Colonic mucosa (tissue), 4 donors: Measurements from ENCODE around the gene TOLLIP. TPM values are rescaled to one million over a fixed set of nuclear protein-coding genes. Genes with fewer than 3 reads are reported as not detected.

ENCODE experiments used
- DNase-seq: peaks from one replicate; pipeline ENCODE4 v3.0.0-alpha.2; 2020
- H3K27ac ChIP-seq: fragments of 200-600 bp; one replicate; pipeline ENCODE4 v1.8.0; 2021
- H3K27me3 ChIP-seq: fragments of 200-600 bp; one replicate; pipeline ENCODE4 v1.8.0; 2021
- H3K36me3 ChIP-seq: fragments of 200-600 bp; one replicate; pipeline ENCODE4 v1.8.0; 2021
- H3K4me1 ChIP-seq: fragments of 200-600 bp; one replicate; pipeline ENCODE4 v1.8.0; 2021; ENCODE audit warnings: mild to moderate bottlenecking
- H3K4me3 ChIP-seq: fragments of 200-600 bp; one replicate; pipeline ENCODE4 v1.8.0; 2021
- H3K9ac ChIP-seq, 2 donors: one replicate each; pipeline ENCODE4 v1.7.0; 2013; ENCODE audit warnings: control low read depth in 2 of 2, low read depth in 2 of 2, low read length in 2 of 2
- H3K9me3 ChIP-seq: fragments of 200-600 bp; one replicate; pipeline ENCODE4 v1.8.0; 2021
- intact Hi-C: fragments of 100-400 bp; cut with DNase I; formaldehyde crosslinking; loops from one replicate; pipeline ENCODE4 v1.14.1; 2022
- total RNA-seq, 2 donors: library from RNA; stranded (reverse); fragmentation: NEBNext Ultra II Directional in 1 of 2; extraction: Animal tissue kit (Norgen Biotek cat#: 25700) in 1 of 2; gene quantifications; one replicate each; pipeline ENCODE4 v1.2.1, GENCODE V29; 2021
- TF ChIP-seq, protein P1 (sequence below): fragments of 200-600 bp; IDR thresholded peaks from one replicate; pipeline ENCODE4 v1.8.0; 2022; ENCODE audit warnings: antibody characterized with exemption, mild to moderate bottlenecking
- donor health status: healthy.
- donor health status: DM: no; HTN: no; CAD: no.
- donor health status: DM: no; HTN: no; CAD: no.

Gene TOLLIP
- total RNA-seq, 2 donors from 2014 or later = 49.8 to 59.7 TPM

DNA sequence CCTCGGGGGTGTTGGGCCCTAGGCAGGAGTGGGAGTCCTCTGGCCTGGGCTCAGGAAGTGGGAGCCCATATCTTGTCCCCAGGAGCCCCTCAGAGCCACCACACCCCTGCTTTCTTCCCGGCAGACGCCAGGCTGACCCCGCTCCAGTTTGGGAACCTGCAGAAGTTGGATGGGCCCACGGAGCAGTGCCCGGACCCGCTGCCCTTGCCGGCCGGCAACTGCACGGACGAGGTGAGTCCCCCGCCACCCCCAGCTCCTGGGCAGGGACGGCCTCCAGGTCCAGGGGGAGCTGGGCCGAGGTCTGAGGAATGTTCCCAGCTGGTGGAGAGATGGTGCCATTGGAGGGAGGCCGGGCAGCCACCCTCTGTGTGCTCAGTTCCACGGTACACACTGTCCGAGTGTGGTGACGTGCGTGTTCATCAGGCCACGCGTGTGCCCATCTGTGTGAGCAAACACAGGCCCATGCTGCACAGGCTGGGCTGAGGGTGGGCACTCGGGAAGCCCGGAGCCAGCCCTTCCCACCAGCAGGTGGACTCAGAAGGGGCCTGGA, 81.8 kb downstream of the TOLLIP start:
- Histone ChIP-seq H3K27me3 (no peaks in the 10 kb centered on the region), H3K27ac (no peak overlapping the region), H3K9ac (no peak overlapping the region), H3K36me3 (no peaks in the 10 kb centered on the region), H3K9me3 (no peaks in the 10 kb centered on the region), H3K4me1 (peaks cover 3% of the 10 kb centered on the region), H3K4me3 (no peak overlapping the region)
- DNase-seq = peak; percentile 17
- TF ChIP-seq, protein P1, sequence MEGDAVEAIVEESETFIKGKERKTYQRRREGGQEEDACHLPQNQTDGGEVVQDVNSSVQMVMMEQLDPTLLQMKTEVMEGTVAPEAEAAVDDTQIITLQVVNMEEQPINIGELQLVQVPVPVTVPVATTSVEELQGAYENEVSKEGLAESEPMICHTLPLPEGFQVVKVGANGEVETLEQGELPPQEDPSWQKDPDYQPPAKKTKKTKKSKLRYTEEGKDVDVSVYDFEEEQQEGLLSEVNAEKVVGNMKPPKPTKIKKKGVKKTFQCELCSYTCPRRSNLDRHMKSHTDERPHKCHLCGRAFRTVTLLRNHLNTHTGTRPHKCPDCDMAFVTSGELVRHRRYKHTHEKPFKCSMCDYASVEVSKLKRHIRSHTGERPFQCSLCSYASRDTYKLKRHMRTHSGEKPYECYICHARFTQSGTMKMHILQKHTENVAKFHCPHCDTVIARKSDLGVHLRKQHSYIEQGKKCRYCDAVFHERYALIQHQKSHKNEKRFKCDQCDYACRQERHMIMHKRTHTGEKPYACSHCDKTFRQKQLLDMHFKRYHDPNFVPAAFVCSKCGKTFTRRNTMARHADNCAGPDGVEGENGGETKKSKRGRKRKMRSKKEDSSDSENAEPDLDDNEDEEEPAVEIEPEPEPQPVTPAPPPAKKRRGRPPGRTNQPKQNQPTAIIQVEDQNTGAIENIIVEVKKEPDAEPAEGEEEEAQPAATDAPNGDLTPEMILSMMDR = no peak
- intact Hi-C loops = no loop called here

DNA sequence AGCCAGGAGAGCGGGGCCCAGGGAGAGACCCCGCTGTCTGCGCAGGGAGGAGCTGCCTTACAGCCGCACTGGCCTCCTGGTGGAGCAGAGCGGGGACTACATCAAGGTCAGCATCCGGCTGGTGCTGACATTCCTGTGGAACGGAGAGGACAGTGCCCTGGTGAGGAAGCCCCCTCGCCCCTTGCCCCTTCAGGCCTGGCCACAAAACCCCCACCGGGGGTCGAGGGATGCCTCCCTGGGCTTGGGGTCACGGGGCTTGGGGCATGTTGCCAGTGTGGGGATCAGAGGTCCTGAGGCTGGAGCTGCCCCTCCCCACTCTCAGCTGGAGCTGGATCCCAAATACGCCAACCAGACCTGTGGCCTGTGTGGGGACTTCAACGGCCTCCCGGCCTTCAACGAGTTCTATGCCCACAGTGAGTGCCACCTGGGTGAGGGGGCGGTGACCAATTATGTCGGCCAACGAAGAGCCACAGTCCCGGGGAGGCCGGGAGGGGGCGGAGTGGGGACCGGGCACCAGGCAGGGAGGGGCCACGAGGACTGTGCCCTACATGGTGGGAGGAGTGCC, 82.4 kb downstream of the TOLLIP start:
- H3K9ac ChIP-seq = no peak overlapping the region
- H3K36me3 ChIP-seq = no peaks in the 10 kb centered on the region
- no peaks in the 10 kb centered on the region for H3K9me3 ChIP-seq
- no peak overlapping the region for H3K4me3 ChIP-seq
- H3K4me1 ChIP-seq = peaks cover 6% of the 10 kb centered on the region
- intact Hi-C loops = no loop called here
- H3K27me3 ChIP-seq = no peaks in the 10 kb centered on the region
- DNase-seq = peak; percentile 30
- no peak overlapping the region for H3K27ac ChIP-seq
- TF ChIP-seq, protein P1 = no peak

DNA sequence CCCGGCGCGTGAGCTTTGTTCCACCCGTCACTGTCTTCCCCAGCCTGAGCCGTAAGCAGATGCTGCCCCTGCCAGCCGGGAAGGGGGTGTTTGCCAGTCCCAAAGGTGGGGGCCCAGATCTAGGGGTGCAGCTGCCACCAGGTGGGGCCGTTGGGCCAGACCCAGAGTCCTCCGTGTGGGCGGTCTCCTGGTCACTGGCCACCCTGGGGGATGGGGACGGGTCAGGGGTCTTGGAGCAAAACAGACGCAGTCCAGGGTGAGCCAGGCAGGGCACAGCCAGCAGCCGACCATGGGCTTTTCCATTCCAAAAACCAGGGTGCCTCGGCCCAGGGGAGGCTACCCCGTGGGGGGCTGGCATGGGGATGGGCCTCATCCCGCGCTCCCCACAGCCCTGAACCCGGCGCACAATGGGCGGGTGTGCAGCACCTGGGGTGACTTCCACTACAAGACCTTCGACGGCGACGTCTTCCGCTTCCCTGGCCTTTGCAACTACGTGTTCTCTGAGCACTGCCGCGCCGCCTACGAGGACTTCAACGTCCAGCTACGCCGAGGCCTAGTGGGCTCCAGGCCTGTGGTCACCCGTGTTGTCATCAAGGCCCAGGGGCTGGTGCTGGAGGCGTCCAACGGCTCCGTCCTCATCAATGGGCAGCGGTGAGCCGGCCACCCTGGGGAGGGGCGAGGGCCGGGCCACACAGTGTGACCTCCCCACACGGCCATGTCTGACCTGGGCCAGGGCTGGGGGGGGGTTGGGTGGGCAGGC, 83.0 kb downstream of the TOLLIP start:
- DNase-seq = peak; percentile 23
- Histone ChIP-seq H3K9ac (no peak overlapping the region), H3K27me3 (no peaks in the 10 kb centered on the region), H3K4me1 (peaks cover 7% of the 10 kb centered on the region), H3K4me3 (no peak overlapping the region), H3K9me3 (no peaks in the 10 kb centered on the region), H3K27ac (no peak overlapping the region), H3K36me3 (no peaks in the 10 kb centered on the region)
- TF ChIP-seq, protein P1 = no peak
- intact Hi-C loops = no loop called here

DNA sequence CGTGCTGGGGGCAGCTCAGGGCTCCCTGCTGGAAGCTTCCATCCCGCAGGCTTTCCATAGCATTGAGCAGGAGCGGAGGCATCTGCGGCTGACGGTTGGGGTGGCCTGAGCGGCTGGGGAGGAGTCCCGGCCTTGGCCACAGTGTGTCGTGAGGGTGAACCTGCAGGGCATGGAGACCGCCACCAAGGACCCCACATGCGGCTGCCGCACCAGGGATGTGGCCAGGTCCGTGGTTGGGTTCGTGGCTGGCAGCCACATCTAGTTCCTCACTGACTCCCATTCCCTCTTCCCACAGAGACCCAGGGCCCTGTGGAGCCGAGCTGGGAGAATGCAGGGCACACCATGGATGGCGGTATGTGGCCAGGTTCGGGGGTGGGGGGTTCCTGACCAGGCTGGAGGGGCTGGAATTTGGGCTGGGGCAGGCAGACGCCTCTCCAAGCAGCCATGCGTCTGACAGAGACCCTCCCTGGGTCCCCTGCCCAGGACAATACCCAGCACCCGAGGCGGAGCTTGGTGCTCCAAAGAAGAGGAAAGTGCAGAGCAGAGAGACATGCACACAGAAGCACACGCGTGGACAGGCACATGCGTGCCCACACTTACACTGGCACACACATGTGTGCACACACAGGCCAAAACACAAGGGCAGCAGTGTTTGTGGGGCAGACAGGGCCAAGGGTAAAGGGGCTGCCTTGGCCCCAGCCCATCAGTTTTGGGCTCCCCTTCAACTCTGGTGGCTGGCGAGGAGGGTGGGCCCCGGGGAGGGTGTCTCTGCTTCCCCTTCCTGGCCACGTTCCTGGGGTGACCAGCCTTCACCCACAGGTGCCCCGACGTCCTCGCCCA, 83.8 kb downstream of the TOLLIP start:
- H3K27ac ChIP-seq = no peak overlapping the region
- DNase-seq = peak; percentile 17
- no peaks in the 10 kb centered on the region for H3K36me3 ChIP-seq
- TF ChIP-seq, protein P1 = no peak
- H3K4me1 ChIP-seq = peaks cover 11% of the 10 kb centered on the region
- no peaks in the 10 kb centered on the region for H3K27me3 ChIP-seq
- H3K9me3 ChIP-seq = no peaks in the 10 kb centered on the region
- intact Hi-C loops = no loop called here
- H3K4me3 ChIP-seq = no peak overlapping the region
- H3K9ac ChIP-seq = peak overlapping the region in 1 of 2 donors; percentile 55
